ENCODE data around the gene ENG.
"Not testable (repeated sequence)": the region's sequence is repeated elsewhere in the genome, so short reads cannot be mapped to it uniquely, and the experiment has no call there.

ENG gene

GRCh38 chr9:127854184-127854806 is at the start of gene ENG:
TSS of gene ENG (minus strand) at chr9:127854658. CDS start at chr9:127854355, 303 bp downstream.
- peak in 8 of 56 donors; percentile 9 to 48 (median 15) for DNase-seq

- DNase-seq = no peak
These were observed 49.4 kb upstream of the ENG start for GRCh38 chr9:127903557-127904475.

GRCh38 chr9:127899128-127899943 is 44.9 kb upstream of the ENG start, which contains the start of gene ST6GALNAC6:
TSS of gene ST6GALNAC6 (minus strand) at chr9:127899603. CDS start at chr9:127897981, 1,622 bp downstream.
- peak in 31 of 56 donors; percentile 27 to 77 (median 52) for DNase-seq

GRCh38 chr9:127898433-127899127 is 44.1 kb upstream of the ENG start:
- peak in 7 of 56 donors; percentile 26 to 67 (median 42) for DNase-seq

GRCh38 chr9:127897193-127897692 is 42.8 kb upstream of the ENG start:
- peak in 50 of 56 donors; percentile 27 to 89 (median 68) for DNase-seq

GRCh38 chr9:127896395-127897192 is 42.1 kb upstream of the ENG start:
- no peak for DNase-seq

GRCh38 chr9:127895811-127896210 is 41.4 kb upstream of the ENG start:
- no peak for DNase-seq

- DNase-seq = peak in 11 of 56 donors; percentile 18 to 61 (median 28)
These were observed 38.9 kb upstream of the ENG start for GRCh38 chr9:127893392-127893791.

- no peak for DNase-seq
These were observed 38.4 kb upstream of the ENG start for GRCh38 chr9:127892831-127893230.

- no peak for DNase-seq
These were observed 35.6 kb upstream of the ENG start for GRCh38 chr9:127890053-127890452.

- no peak for DNase-seq
These were observed 33.3 kb upstream of the ENG start for GRCh38 chr9:127887792-127888191.

GRCh38 chr9:127886401-127886972 is 32.0 kb upstream of the ENG start:
- no peak for DNase-seq

- no peak for DNase-seq
These were observed 31.2 kb upstream of the ENG start for GRCh38 chr9:127885508-127886281.

- no peak for DNase-seq
These were observed 30.6 kb upstream of the ENG start for GRCh38 chr9:127884976-127885490.

GRCh38 chr9:127884427-127884911 is 30.0 kb upstream of the ENG start:
- peak in 15 of 56 donors; percentile 8 to 85 (median 41) for DNase-seq

GRCh38 chr9:127883959-127884358 is 29.5 kb upstream of the ENG start:
- no peak for DNase-seq

- DNase-seq = not testable (repeated sequence)
These were observed 27.3 kb upstream of the ENG start for GRCh38 chr9:127881715-127882114.

- no peak for DNase-seq
These were observed 25.7 kb upstream of the ENG start for GRCh38 chr9:127880143-127880542.

Measured in amygdala (tissue), 56 donors.